K562 (cell line): ENCODE measurements around the gene GUK1. TPM values are rescaled to one million over a fixed set of nuclear protein-coding genes. Genes with fewer than 3 reads are reported as not detected.

Experiments used
- ARID2 ChIP-seq: fragments of 450-650 bp; IDR thresholded peaks from 2 replicates; pipeline ENCODE4 v1.6.1; 2017; ENCODE audit warnings: antibody characterized with exemption, mild to moderate bottlenecking
- ATF2 ChIP-seq: sonication (generic); formaldehyde crosslinking; IDR thresholded peaks from 2 replicates; pipeline ENCODE4 v1.8.1; 2022; ENCODE audit warnings: missing genetic modification reagents
- CTCF ChIP-seq, 3 experiments: IDR thresholded peaks in 2 of 3; conservative IDR thresholded peaks in 1 of 3; 2 replicates each; pipeline ENCODE4 v1.5.1; 2011 to 2012; ENCODE audit warnings: low read length in 3 of 3, mild to moderate bottlenecking in 3 of 3, control low read depth in 2 of 3, improper control_type of control experiment in 1 of 3, inconsistent platforms in 1 of 3, low read depth in 1 of 3, mixed read lengths in 1 of 3, moderate library complexity in 1 of 3; ENCODE audit not compliant: insufficient read depth in 2 of 3
- FIP1L1 ChIP-seq: fragments of 200-400 bp; formaldehyde crosslinking; IDR thresholded peaks from 2 replicates; pipeline ENCODE4 v1.6.1; 2018; ENCODE audit warnings: mild to moderate bottlenecking, low read depth, low read length; ENCODE audit not compliant: poor library complexity, severe bottlenecking
- HINFP ChIP-seq: fragments of 450-650 bp; conservative IDR thresholded peaks from 2 replicates; pipeline ENCODE4 v1.6.1; 2016; ENCODE audit warnings: missing genetic modification characterization, low read depth, mild to moderate bottlenecking, control low read depth, missing compliant biosample characterization
- KLF16 ChIP-seq: IDR thresholded peaks from 2 replicates; pipeline ENCODE4 v1.6.1; 2016; ENCODE audit warnings: antibody characterized with exemption
- MBD1 ChIP-seq: fragments of 250-450 bp; sonication (Bioruptor Pico); IDR thresholded peaks from 2 replicates; pipeline ENCODE4 v1.8.0; 2022; ENCODE audit warnings: inconsistent platforms
- NR2F6 ChIP-seq: fragments of 450-650 bp; formaldehyde crosslinking; IDR thresholded peaks from 2 replicates; pipeline ENCODE4 v1.4.0; 2020; ENCODE audit warnings: mild to moderate bottlenecking
- POLR2G ChIP-seq: fragments of 200-400 bp; formaldehyde crosslinking; IDR thresholded peaks from 2 replicates; pipeline ENCODE4 v1.6.1; 2017; ENCODE audit warnings: low read depth, mild to moderate bottlenecking, antibody characterized with exemption, low read length, moderate library complexity
- RBFOX2 ChIP-seq: fragments of 200-400 bp; formaldehyde crosslinking; IDR thresholded peaks from 2 replicates; pipeline ENCODE4 v1.6.1; 2017; ENCODE audit warnings: low read depth, mild to moderate bottlenecking, low read length, moderate library complexity
- RBM15 ChIP-seq: fragments of 200-400 bp; formaldehyde crosslinking; IDR thresholded peaks from 2 replicates; pipeline ENCODE4 v1.6.1; 2018; ENCODE audit warnings: mild to moderate bottlenecking, low read length, moderate library complexity; ENCODE audit not compliant: insufficient read depth
- SMAD4 ChIP-seq: fragments of 250-450 bp; sonication (Bioruptor Pico); conservative IDR thresholded peaks from 2 replicates; pipeline ENCODE4 v1.8.0; 2021; ENCODE audit warnings: inconsistent platforms, mild to moderate bottlenecking, moderate library complexity
- SRSF7 ChIP-seq: fragments of 200-400 bp; formaldehyde crosslinking; optimal IDR thresholded peaks from 2 replicates; pipeline ENCODE3; 2017; ENCODE audit warnings: mild to moderate bottlenecking, low read depth, low read length
- TAF15 ChIP-seq: fragments of 200-400 bp; formaldehyde crosslinking; IDR thresholded peaks from 2 replicates; pipeline ENCODE4 v1.6.1; 2017; ENCODE audit warnings: mild to moderate bottlenecking, low read depth, low read length, moderate library complexity
- ZBTB2 ChIP-seq: fragments of 450-650 bp; IDR thresholded peaks from 2 replicates; pipeline ENCODE4 v1.6.1; 2016; ENCODE audit warnings: antibody characterized with exemption
- ZBTB8A ChIP-seq: fragments of 450-650 bp; IDR thresholded peaks from 2 replicates; pipeline ENCODE4 v1.6.1; 2018; ENCODE audit warnings: mild to moderate bottlenecking, moderate library complexity; ENCODE audit not compliant: partially characterized antibody
- ZKSCAN8 ChIP-seq: fragments of 200-800 bp; sonication (Bioruptor generic); IDR thresholded peaks from 2 replicates; pipeline ENCODE4 v1.6.1; 2016; ENCODE audit warnings: missing genetic modification characterization, missing compliant biosample characterization
- ZNF140 ChIP-seq: fragments of 250-450 bp; sonication (Bioruptor Pico); IDR thresholded peaks from 2 replicates; pipeline ENCODE4 v1.8.0; 2021; ENCODE audit warnings: moderate library complexity, mild to moderate bottlenecking, inconsistent platforms
- ZNF354B ChIP-seq: fragments of 250-450 bp; sonication (Bioruptor Pico); IDR thresholded peaks from 2 replicates; pipeline ENCODE4 v1.4.0; 2020
- polyA plus RNA-seq, 8 experiments: library from polyadenylated mRNA; depleted of rRNA in 4 of 8; stranded (reverse) in 5 of 8; unstranded in 3 of 8; fragments of >200 nt; fragmentation: Nextera tagmentation in 2 of 8; fragmentation: Illumina TruSeq in 1 of 8; extraction: Ambion mirVana in 2 of 8; extraction: Trizol in 1 of 8; gene quantifications; 2 replicates each; pipeline versions ENCODE4 v1.2.1 to v1.2.3, GENCODE V29; 2011 to 2014; ENCODE audit warnings: inconsistent platforms in 1 of 8, missing spikeins in 1 of 8
- total RNA-seq, 7 experiments: library from RNA; depleted of rRNA in 6 of 7; stranded (reverse); fragments of >200 nt in 6 of 7; fragmentation: Illumina TruSeq in 2 of 7; extraction: Trizol in 2 of 7; gene quantifications; 2 replicates each; pipeline versions ENCODE4 v1.2.1 to v1.2.3, GENCODE V29; 2011 to 2021; ENCODE audit warnings: low replicate concordance in 1 of 7

The GUK1 gene
- total and polyA plus RNA-seq, 9 of the 15 experiments (the other 6 are each of a cell fraction or from before 2014, with no cell fraction given), result 7.0 to 331 (median 132) TPM

GRCh38 chr1:228149406-228150119 is 9.5 kb downstream of the GUK1 start, which contains the start of gene GJC2 (continued):
- TF ChIP-seq MBD1 (CRISPR knock-in tag) (no peak), RBFOX2 (peak; percentile 54), TAF15 (no peak), ZNF140 (CRISPR knock-in tag) (no peak), ZNF354B (CRISPR knock-in tag) (no peak), NR2F6 (no peak), POLR2G (peak; percentile 18), ZKSCAN8 (no peak), SMAD4 (CRISPR knock-in tag) (peak; percentile 43; the same call in 1 of the 2 replicates), FIP1L1 (peak; percentile 37), ZBTB2 (no peak), ARID2 (no peak), ZBTB8A (no peak), SRSF7 (no peak), RBM15 (no peak), KLF16 (peak; percentile 91), ATF2 (CRISPR knock-in tag) (no peak), CTCF (IDR thresholded peaks at IDR 0.05 in 2 of 3, conservative IDR thresholded peaks at IDR 0.05 in 1 of 3; ENCODE audit: insufficient read depth in 2 of 3, low read depth in 1 of 3, low read length in 3 of 3) (no peak), HINFP (tag) (no peak)
